Measurements from ENCODE around the gene BAIAP2. TPM values are rescaled to one million over a fixed set of nuclear protein-coding genes. Genes with fewer than 3 reads are reported as not detected.
"Not testable (repeated sequence)": the region's sequence is repeated elsewhere in the genome, so short reads cannot be mapped to it uniquely, and the experiment has no call there.

BAIAP2 gene
- total RNA-seq, 3 donors from 2014 or later = 21.0 to 47.0 (median 37.6) TPM

- intact Hi-C loops (cut with DNase I; ENCODE audit: low total_unique reads) = loop anchor here (5.0 kb wide), 1 partner anchor 872 kb away; the partner anchor contains the start of gene MYADML2
- no peak for TF ChIP-seq POLR2A (IDR thresholded peaks at IDR 0.05)
- no peak for TF ChIP-seq POLR2AphosphoS5 (IDR thresholded peaks at IDR 0.05)
- TF ChIP-seq CTCF (IDR thresholded peaks at IDR 0.05) = no peak
- no peak overlapping the region for H3K4me3 ChIP-seq
- peak overlapping the region in 1 of 2 donors; percentile 68 for H3K27ac ChIP-seq
- H3K4me1 ChIP-seq = peaks cover 5 to 10% of the 10 kb centered on the region in 2 donors
- H3K36me3 ChIP-seq = no peaks in the 10 kb centered on the region
- DNase-seq (ENCODE audit: low spot score in 2 of 2) = peak in 1 of 2 donors; percentile 79
- no peaks in the 10 kb centered on the region for H3K27me3 ChIP-seq
- H3K9me3 ChIP-seq = no peaks in the 10 kb centered on the region
These were observed 39.9 kb downstream of the BAIAP2 start for GRCh38 chr17:81074875-81075274.

GRCh38 chr17:81075307-81075706 lies 40.4 kb downstream of the BAIAP2 start:
- no peak for DNase-seq (ENCODE audit: low spot score in 2 of 2)
- TF ChIP-seq POLR2A (IDR thresholded peaks at IDR 0.05) (no peak), POLR2AphosphoS5 (IDR thresholded peaks at IDR 0.05) (no peak), CTCF (IDR thresholded peaks at IDR 0.05) (no peak)
- no peaks in the 10 kb centered on the region for H3K9me3 ChIP-seq
- intact Hi-C loops (cut with DNase I; ENCODE audit: low total_unique reads) = no loop called here
- H3K4me3 ChIP-seq = no peak overlapping the region
- peaks cover 5 to 10% of the 10 kb centered on the region in 2 donors for H3K4me1 ChIP-seq
- H3K27ac ChIP-seq = peak overlapping the region; percentile 32 to 68
- H3K27me3 ChIP-seq = no peaks in the 10 kb centered on the region
- no peaks in the 10 kb centered on the region for H3K36me3 ChIP-seq

- H3K9me3 ChIP-seq = no peaks in the 10 kb centered on the region
- H3K4me1 ChIP-seq = peaks cover 5 to 10% of the 10 kb centered on the region in 2 donors
- no peak overlapping the region for H3K4me3 ChIP-seq
- no peak for TF ChIP-seq POLR2A (IDR thresholded peaks at IDR 0.05)
- intact Hi-C loops (cut with DNase I; ENCODE audit: low total_unique reads) = no loop called here
- no peak overlapping the region for H3K27ac ChIP-seq
- H3K36me3 ChIP-seq = no peaks in the 10 kb centered on the region
- H3K27me3 ChIP-seq = no peaks in the 10 kb centered on the region
- DNase-seq (ENCODE audit: low spot score in 2 of 2) = no peak
These were observed 41.3 kb downstream of the BAIAP2 start for GRCh38 chr17:81076141-81076679.

GRCh38 chr17:81078026-81078913 lies 43.3 kb downstream of the BAIAP2 start:
- H3K27me3 ChIP-seq; DNase-seq (ENCODE audit: low spot score in 2 of 2); intact Hi-C loops (cut with DNase I; ENCODE audit: low total_unique reads); H3K36me3 ChIP-seq; H3K4me3 ChIP-seq; H3K9me3 ChIP-seq; H3K27ac ChIP-seq: not testable (repeated sequence)
- H3K4me1 ChIP-seq = peaks cover 7 to 10% of the 10 kb centered on the region in 2 donors

GRCh38 chr17:81080019-81080418 lies 45.1 kb downstream of the BAIAP2 start:
- intact Hi-C loops (cut with DNase I; ENCODE audit: low total_unique reads) = loop anchor here (5.0 kb wide), 1 partner anchor 298 kb away; no protein-coding TSS in a partner anchor
- no peaks in the 10 kb centered on the region for H3K27me3 ChIP-seq
- no peak overlapping the region for H3K27ac ChIP-seq
- H3K4me3 ChIP-seq = no peak overlapping the region
- no peak for DNase-seq (ENCODE audit: low spot score in 2 of 2)
- no peaks in the 10 kb centered on the region for H3K36me3 ChIP-seq
- peaks cover 7 to 10% of the 10 kb centered on the region in 2 donors for H3K4me1 ChIP-seq
- TF ChIP-seq POLR2A (IDR thresholded peaks at IDR 0.05) (no peak), POLR2AphosphoS5 (IDR thresholded peaks at IDR 0.05) (no peak), CTCF (IDR thresholded peaks at IDR 0.05) (no peak)
- no peaks in the 10 kb centered on the region for H3K9me3 ChIP-seq

All from breast epithelium (tissue), 4 donors.